GM10266 (cell line): ENCODE measurements around the gene CC2D2B.
A peak's percentile ranks its signal among the peaks of the same experiment; 100 is the strongest.

Experiments
- DNase-seq: peaks from one replicate; pipeline ENCODE4 v3.0.0; 2012; ENCODE audit errors: extremely low spot score
- TF ChIP-seq, protein P1 (sequence below): IDR thresholded peaks from 2 replicates; pipeline ENCODE4 v1.5.1; 2012; ENCODE audit warnings: mild to moderate bottlenecking, low read depth; ENCODE audit not compliant: control insufficient read depth, insufficient read depth; ENCODE audit errors: missing control alignments

CC2D2B gene

DNA sequence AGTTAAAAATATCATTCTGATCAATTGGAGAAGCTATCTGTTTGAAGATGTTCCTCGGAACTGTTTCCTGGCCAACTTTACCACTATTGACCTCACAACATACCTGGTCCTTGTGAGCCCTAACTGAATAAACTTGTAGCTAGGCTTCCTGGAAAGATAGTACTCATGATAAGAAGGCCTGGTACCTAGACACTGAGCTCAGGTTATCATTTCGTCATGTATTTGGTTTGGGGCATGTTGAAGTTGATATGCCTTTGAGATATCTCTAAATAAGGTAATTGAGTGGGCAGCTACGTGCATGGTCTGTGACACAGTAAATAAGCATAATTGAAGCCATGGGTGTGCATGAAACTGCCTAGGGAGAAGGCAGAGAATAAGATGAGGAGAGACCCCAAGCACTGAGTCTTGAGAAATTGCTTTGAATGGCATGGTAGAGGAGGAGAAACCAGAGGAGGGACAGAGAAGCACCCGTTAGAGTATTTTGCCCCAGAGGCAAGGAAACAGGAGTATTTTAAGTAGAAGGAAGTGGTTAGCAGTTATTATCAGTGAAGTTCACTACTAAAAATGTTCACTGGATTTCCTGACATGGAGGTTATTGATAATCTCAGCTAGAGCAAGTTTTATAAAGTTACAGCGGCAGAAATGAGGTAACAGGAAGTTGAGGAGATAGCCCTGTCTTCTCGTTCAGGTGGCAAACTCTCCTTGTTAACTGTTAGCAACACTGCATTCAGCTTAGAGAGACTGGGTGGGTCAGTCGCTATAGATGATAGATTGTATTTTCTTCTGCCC is 55.6 kb downstream of the CC2D2B start:
- no peak for DNase-seq
- TF ChIP-seq, protein P1, sequence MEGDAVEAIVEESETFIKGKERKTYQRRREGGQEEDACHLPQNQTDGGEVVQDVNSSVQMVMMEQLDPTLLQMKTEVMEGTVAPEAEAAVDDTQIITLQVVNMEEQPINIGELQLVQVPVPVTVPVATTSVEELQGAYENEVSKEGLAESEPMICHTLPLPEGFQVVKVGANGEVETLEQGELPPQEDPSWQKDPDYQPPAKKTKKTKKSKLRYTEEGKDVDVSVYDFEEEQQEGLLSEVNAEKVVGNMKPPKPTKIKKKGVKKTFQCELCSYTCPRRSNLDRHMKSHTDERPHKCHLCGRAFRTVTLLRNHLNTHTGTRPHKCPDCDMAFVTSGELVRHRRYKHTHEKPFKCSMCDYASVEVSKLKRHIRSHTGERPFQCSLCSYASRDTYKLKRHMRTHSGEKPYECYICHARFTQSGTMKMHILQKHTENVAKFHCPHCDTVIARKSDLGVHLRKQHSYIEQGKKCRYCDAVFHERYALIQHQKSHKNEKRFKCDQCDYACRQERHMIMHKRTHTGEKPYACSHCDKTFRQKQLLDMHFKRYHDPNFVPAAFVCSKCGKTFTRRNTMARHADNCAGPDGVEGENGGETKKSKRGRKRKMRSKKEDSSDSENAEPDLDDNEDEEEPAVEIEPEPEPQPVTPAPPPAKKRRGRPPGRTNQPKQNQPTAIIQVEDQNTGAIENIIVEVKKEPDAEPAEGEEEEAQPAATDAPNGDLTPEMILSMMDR, result no peak

DNA sequence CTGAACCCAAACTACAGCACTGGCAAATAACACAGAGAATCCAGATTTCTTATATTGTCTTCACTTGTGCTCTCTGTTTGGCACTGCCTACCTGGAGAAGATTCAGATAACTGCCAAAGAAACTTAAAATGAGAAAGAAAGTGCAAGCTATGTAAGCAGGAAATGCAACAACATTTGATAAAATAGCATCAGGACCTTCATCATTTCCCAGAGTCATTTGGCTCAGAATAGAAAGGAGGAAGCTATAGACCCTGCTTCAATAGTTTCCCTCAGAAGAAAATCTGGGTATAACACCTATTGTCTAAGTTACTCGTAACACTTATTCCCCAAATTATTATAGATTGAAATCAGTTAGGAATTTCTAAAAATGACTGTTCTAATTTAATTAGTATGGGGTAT is 56.2 kb downstream of the CC2D2B start:
- TF ChIP-seq, protein P1, result no peak
- DNase-seq, result no peak

DNA sequence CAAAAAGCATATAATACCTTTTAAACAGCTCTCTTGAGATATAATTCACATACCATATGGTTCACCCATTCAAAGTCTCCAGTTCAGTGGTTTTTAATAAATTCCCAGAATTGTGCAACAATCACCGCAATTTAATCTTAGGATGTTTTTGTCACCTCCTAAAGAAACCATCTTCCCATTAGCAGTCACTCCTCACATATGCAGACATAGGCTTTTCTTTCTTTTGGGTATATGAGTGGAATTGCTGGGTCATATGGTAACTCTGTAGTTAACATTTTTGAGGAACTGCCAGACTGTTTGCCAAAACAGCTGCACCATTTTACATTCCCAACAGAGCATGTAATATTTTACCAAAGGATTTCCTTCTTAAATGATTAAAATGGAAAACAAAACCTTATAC is 57.0 kb downstream of the CC2D2B start:
- no peak for DNase-seq
- TF ChIP-seq, protein P1, result no peak

DNA sequence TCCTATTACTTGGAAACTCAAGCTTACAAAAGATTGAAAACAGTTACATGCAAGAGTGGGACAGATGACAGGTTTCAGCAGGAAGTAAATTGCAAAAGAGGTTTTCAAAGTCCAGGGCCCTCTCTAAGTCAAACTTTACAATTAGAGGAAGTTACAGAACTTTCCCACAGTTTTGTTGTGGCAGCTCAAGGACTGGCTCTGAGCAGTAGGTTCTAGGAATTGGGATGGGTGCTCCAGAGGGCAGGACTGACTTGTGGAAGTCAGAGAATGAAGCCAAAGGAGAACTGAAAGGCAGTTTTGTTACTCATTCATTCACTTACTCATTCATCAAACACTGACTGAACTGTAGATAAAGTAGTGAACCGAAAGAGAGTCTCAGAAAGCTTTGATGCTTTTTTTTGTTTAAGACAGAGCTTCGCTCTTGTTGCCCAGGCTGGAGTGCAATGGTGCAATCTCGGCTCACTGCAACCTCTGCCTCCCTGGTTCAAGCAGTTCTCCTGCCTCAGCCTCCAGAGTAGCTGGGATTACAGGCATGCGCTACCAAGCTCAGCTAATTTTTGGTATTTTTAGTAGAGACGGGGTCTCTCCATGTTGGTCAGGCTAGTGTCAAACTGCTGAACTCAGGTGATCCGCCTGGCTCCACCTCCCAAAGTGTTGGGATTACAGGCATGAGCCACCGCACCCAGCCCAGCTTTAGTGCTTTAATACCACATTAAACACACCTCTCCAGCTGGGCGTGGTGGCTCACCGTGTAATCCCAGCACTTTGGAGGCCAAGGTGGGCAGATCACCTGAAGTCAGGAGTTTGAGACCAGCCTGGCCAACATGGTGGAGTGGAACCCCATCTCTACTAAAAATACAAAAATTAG is 68.8 kb downstream of the CC2D2B start:
- no peak for DNase-seq
- TF ChIP-seq, protein P1, result no peak

DNA sequence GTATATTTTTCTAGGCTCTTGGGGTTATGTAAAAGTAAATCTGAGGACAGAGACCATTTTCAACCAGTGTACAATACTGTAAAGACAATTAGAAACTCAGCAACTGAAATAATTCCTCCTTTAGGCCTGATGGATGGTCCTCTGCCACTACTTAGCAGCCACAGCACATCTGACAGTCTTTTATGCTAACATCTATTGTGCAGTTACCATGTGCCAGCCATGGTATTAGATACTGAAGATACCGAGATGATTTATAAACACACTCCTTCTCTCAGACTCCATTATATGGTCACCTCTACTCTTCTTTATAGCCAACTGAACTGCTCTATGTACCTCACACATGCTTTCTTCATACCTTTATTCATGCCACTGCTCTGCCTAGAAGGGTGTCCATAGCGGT is 74.4 kb downstream of the CC2D2B start:
- TF ChIP-seq, protein P1, result no peak
- DNase-seq, result no peak

DNA sequence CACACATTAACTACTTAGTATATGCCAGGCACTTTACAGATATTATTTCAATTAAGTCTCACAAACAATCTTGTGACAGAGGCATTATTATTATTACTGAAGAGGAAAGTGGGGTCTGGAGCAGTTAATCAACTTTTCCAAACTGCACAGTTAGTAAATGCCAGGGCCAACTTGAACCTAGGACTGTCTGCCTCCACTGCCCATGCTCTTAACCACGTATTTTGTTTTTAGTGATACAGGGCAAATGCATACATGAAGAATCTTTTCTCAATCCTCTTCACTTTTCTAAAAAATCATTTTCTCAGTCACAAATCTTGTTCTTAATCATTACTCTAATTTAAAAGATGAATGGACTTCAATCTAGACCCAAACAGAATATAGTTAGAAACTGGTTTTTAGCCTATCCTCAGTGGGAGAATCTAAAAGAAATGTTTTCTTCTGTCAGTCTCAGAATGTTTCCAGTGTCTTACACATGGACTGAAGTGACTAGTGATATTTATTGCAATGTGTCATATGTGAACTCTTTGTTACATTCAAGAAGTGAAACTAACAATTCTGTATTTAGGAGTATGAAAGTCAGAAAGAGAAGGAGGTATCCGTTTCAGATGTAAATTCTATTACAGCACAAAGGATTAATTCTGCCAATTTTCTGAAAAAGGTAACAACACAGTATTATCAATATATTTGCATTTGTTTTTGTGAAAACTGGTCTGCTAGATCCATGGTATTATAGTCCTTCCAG is 80.1 kb downstream of the CC2D2B start:
- TF ChIP-seq, protein P1, result no peak
- peak; percentile 50 for DNase-seq
